MCF 10A (cell line): ENCODE data around the gene LVRN. TPM values are rescaled to one million over a fixed set of nuclear protein-coding genes. Genes with fewer than 3 reads are reported as not detected.
A peak's percentile ranks its signal among the peaks of the same experiment; 100 is the strongest.

Experiments used
- BruUV-seq: library from RNA; stranded (reverse); fragments of 400-500 nt; replicated peaks from 2 replicates; lab custom pipeline; 2021; lab: Mats Ljungman, UMichigan
- CTCF ChIA-PET: fragments of 300-600 bp; sonication (Branson Sonifier 250); formaldehyde crosslinking; extraction: SDS; loops from one replicate; lab custom pipeline; 2021; ENCODE audit warnings: antibody characterized with exemption, inconsistent platforms; lab: Yijun Ruan, JAX
- POLR2A ChIA-PET: fragments of 300-600, 350-650 bp; sonication (Branson Sonifier 250); formaldehyde crosslinking; extraction: SDS; loops from one replicate; lab custom pipeline; 2020; ENCODE audit warnings: antibody characterized with exemption, inconsistent platforms; lab: Yijun Ruan, JAX
- DNase-seq: peaks from one replicate; pipeline ENCODE4 v3.0.0-alpha.2; 2018; ENCODE audit not compliant: unreplicated experiment
- H3K27ac Mint-ChIP-seq: one replicate; pipeline ENCODE4 v1.8.0; 2022; ENCODE audit warnings: mild to moderate bottlenecking, low read depth, mixed read lengths; ENCODE audit not compliant: unreplicated experiment
- H3K27me3 Mint-ChIP-seq: one replicate; pipeline ENCODE4 v1.8.0; 2022; ENCODE audit warnings: mixed read lengths; ENCODE audit not compliant: insufficient read depth, unreplicated experiment
- H3K36me3 Mint-ChIP-seq: one replicate; pipeline ENCODE4 v1.8.0; 2022; ENCODE audit warnings: mild to moderate bottlenecking, moderate library complexity, mixed read lengths; ENCODE audit not compliant: insufficient read depth, unreplicated experiment
- H3K4me1 Mint-ChIP-seq: one replicate; pipeline ENCODE4 v1.8.0; 2022; ENCODE audit warnings: mixed read lengths; ENCODE audit not compliant: insufficient read depth, unreplicated experiment
- H3K4me3 Mint-ChIP-seq: one replicate; pipeline ENCODE4 v1.8.0; 2022; ENCODE audit warnings: mild to moderate bottlenecking, moderate library complexity, mixed read lengths; ENCODE audit not compliant: unreplicated experiment
- H3K9me3 Mint-ChIP-seq: one replicate; pipeline ENCODE4 v1.8.0; 2022; ENCODE audit warnings: mixed read lengths; ENCODE audit not compliant: unreplicated experiment
- CTCF ChIP-seq: fragments of 200-600 bp; IDR thresholded peaks from one replicate; pipeline ENCODE4 v1.8.0; 2022; ENCODE audit warnings: antibody characterized with exemption, mild to moderate bottlenecking; ENCODE audit not compliant: unreplicated experiment
- intact Hi-C: fragments of 100-400 bp; cut with micrococcal nuclease; formaldehyde crosslinking; loops from 2 replicates; pipeline ENCODE4 v1.14.1; 2022
- total RNA-seq: library from RNA; stranded (reverse); gene quantifications from 2 replicates; pipeline ENCODE4 v1.2.3, GENCODE V29; 2022

LVRN gene
- total RNA-seq, 1 experiment from 2014 or later = 0.77 TPM

DNA sequence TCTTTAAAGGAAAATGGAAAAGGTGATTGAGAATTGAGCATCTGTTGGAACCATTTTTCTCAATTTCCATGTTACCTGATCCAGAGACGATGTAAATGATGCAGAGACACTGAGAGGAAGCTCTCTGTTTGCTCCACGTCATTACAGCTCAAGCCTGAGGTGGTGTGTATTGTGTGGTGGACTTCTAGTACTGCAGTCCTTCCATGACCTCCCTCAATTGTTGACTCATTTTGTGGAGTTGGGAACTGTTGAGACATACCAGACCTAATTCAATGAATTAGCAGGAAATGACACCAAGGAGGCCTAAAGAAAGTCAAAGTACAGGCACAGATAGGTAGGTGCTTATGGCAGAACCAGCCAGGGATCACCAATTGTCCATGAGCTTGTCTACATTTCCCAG is 15.6 kb upstream of the LVRN start:
- no peaks in the 10 kb centered on the region for H3K9me3 Mint-ChIP-seq
- no peaks in the 10 kb centered on the region for H3K27me3 Mint-ChIP-seq
- ChIA-PET POLR2A (no interaction called here), CTCF (no interaction called here)
- no peak for TF ChIP-seq CTCF
- no peak overlapping the region for H3K27ac Mint-ChIP-seq
- peak; percentile 36 for DNase-seq
- no TSS peak for BruUV-seq
- H3K36me3 Mint-ChIP-seq = no peaks in the 10 kb centered on the region
- H3K4me3 Mint-ChIP-seq = no peak overlapping the region
- no peaks in the 10 kb centered on the region for H3K4me1 Mint-ChIP-seq
- intact Hi-C loops = no loop called here

GRCh38 chr5:115947260-115947659 is 15.0 kb upstream of the LVRN start:
- no peaks in the 10 kb centered on the region for H3K36me3 Mint-ChIP-seq
- H3K4me3 Mint-ChIP-seq = no peak overlapping the region
- intact Hi-C loops = no loop called here
- CTCF ChIA-PET = no interaction called here
- no peaks in the 10 kb centered on the region for H3K4me1 Mint-ChIP-seq
- H3K27ac Mint-ChIP-seq = no peak overlapping the region
- H3K9me3 Mint-ChIP-seq = no peaks in the 10 kb centered on the region
- POLR2A ChIA-PET = interaction anchor here (0.6 to 0.7 kb wide), 2 partner anchors 13 to 31 kb away, joined by 3 read pairs; no protein-coding TSS in a partner anchor
- H3K27me3 Mint-ChIP-seq = no peaks in the 10 kb centered on the region
- BruUV-seq = no TSS peak
- no peak for TF ChIP-seq CTCF
- peak; percentile 14 for DNase-seq

DNA sequence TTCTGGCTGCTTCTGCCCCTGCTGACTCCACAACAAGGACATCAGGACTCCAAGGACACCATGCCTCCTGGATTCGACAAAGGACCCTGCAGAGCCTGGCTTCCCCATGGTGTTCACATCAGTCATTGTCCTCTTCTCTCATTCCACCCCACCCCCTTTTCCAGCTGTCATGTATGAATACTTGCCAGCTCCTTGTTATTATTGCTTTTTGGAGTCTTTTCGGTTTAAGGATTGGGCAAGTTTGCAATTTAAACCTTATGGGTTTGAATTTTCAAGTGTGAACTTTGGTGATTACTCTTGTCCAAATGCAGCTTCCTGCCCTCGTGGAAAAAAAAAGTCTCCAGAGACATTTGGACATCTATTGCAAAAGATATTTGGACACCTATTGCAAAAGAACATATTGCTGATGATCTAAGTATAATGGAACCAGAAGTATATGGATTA is 14.2 kb upstream of the LVRN start:
- DNase-seq = peak; percentile 48
- Mint-ChIP-seq H3K4me1 (no peaks in the 10 kb centered on the region), H3K4me3 (no peak overlapping the region), H3K27ac (no peak overlapping the region), H3K27me3 (no peaks in the 10 kb centered on the region), H3K9me3 (no peaks in the 10 kb centered on the region), H3K36me3 (no peaks in the 10 kb centered on the region)
- ChIA-PET POLR2A (interaction anchor here (0.7 to 0.8 kb wide), 2 partner anchors 14 to 163 kb away, joined by 3 to 5 read pairs; no protein-coding TSS in a partner anchor), CTCF (no interaction called here)
- TF ChIP-seq CTCF = no peak
- intact Hi-C loops = no loop called here
- BruUV-seq = no TSS peak

- intact Hi-C loops = no loop called here
- no peaks in the 10 kb centered on the region for H3K9me3 Mint-ChIP-seq
- no peak for TF ChIP-seq CTCF
- H3K4me3 Mint-ChIP-seq = no peak overlapping the region
- H3K27ac Mint-ChIP-seq = no peak overlapping the region
- H3K36me3 Mint-ChIP-seq = no peaks in the 10 kb centered on the region
- CTCF ChIA-PET = interaction anchor here (0.6 kb wide), 1 partner anchor 113 kb away, joined by 3 read pairs; no protein-coding TSS in a partner anchor
- no peak for DNase-seq
- H3K4me1 Mint-ChIP-seq = no peaks in the 10 kb centered on the region
- BruUV-seq = no TSS peak
- POLR2A ChIA-PET = no interaction called here
- H3K27me3 Mint-ChIP-seq = no peaks in the 10 kb centered on the region
These were observed 13.2 kb upstream of the LVRN start for GRCh38 chr5:115949096-115949495.
